Measurements from ENCODE around the gene SLITRK4.

- no peak for TF ChIP-seq CTCF (IDR thresholded peaks at IDR 0.05)
- no peak for TF ChIP-seq EZH2phosphoT487 (IDR thresholded peaks at IDR 0.05)
Measured at GRCh38 chrX:143632625-143633410, 3.1 kb downstream of the SLITRK4 start.

Data from neural progenitor cell (in vitro differentiated cells).